HG03064 (cell line): ENCODE measurements around the gene ACOXL.
"Not testable (repeated sequence)": the region's sequence is repeated elsewhere in the genome, so short reads cannot be mapped to it uniquely, and the experiment has no call there.

Experiments used
- ATAC-seq: cut with Tn5 transposase; IDR thresholded peaks from one replicate; pipeline ENCODE4 v1.9.1; 2021; ENCODE audit warnings: low read depth; ENCODE audit not compliant: unreplicated experiment

ACOXL gene

GRCh38 chr2:111082659-111083058, 350.3 kb downstream of the ACOXL start:
- not testable (repeated sequence) for ATAC-seq

- no peak for ATAC-seq
Observed at GRCh38 chr2:111091811-111092211, 359.4 kb downstream of the ACOXL start.

- ATAC-seq: no peak
Observed at GRCh38 chr2:111094691-111095090, 362.3 kb downstream of the ACOXL start.

DNA sequence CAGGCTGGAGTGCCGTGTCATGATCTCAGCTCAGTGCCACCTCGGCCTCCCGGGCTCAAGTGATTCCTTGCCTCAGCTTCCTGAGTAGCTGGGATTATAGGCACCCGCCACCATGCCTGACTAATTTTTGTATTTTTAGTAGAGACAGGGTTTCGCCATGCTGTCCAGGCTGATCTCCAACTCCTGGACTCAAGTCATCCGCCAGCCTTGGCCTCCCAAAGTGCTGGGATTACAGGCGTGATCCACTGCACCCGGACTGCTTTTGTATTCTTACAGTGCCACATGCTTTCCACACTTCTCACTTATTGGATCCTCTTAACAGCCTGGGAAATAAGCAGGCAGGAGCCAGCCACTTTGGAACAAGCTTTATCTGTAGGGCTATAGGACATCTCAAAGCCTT, 363.1 kb downstream of the ACOXL start:
- no peak for ATAC-seq

DNA sequence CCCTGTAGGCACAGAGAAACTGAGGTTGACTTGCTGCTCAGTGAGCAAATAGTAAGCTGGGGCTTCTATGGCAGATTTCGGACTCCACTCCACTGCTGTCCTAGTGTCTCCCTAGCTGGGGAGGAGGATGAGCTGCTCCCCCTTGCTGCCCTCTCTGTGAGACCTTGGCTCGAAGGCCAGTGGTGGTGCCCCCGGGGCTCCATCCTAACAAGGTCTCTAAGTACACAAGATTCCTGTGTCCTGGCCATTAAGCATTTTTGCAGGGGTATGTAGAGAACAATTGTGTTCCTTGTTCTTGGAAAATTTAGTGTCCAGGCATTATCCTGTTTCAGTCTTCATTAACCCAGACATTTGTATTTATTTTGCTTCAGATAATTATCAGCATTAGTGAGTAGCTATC, 367.0 kb downstream of the ACOXL start:
- no peak for ATAC-seq

- no peak for ATAC-seq
Observed at GRCh38 chr2:111100087-111100764, 367.9 kb downstream of the ACOXL start.

DNA sequence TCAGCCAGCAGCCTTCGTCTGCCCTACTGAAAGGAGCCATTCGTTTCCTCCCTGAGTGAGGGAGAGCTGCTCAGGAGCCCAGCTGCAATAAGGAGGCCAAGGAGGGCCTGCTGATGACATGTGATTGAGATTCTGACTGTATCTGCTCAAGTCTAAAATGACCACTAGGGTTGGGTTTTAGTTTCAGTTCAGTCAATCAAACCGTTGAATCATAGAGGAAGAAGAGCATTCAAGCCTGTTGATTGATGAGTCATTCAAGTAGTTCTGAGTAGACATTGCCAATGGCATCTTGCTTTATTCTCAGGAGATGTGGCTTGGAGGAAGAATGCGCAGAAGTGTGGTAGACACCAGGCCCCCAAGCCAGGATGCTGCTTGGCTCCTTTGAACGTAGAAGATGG, 368.4 kb downstream of the ACOXL start:
- no peak for ATAC-seq

- no peak for ATAC-seq
Observed at GRCh38 chr2:111101592-111101991, 369.2 kb downstream of the ACOXL start.

GRCh38 chr2:111102216-111102615, 369.8 kb downstream of the ACOXL start:
- ATAC-seq: no peak

- no peak for ATAC-seq
Observed at GRCh38 chr2:111105926-111106325, 373.6 kb downstream of the ACOXL start.

DNA sequence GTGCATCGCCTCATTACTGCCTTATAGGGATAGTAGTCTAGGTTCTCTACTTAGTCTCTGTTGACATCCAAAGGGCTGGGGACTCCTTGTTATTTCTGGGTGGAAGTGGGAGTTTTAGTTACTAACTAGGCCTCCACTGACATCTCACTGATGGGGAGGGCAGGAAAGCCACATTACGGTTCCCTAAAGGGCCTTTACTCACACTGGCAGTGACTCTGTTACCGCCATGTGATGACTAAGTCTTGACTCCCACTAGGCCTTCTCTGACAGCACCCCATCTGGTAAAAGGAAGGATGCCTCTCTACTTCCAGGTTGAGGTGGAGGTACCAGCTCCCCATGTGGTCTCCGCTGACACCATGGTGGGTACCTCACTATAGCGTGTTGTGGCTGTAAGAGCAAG, 374.3 kb downstream of the ACOXL start:
- ATAC-seq: no peak

GRCh38 chr2:111108745-111109271, 376.4 kb downstream of the ACOXL start:
- ATAC-seq: no peak

DNA sequence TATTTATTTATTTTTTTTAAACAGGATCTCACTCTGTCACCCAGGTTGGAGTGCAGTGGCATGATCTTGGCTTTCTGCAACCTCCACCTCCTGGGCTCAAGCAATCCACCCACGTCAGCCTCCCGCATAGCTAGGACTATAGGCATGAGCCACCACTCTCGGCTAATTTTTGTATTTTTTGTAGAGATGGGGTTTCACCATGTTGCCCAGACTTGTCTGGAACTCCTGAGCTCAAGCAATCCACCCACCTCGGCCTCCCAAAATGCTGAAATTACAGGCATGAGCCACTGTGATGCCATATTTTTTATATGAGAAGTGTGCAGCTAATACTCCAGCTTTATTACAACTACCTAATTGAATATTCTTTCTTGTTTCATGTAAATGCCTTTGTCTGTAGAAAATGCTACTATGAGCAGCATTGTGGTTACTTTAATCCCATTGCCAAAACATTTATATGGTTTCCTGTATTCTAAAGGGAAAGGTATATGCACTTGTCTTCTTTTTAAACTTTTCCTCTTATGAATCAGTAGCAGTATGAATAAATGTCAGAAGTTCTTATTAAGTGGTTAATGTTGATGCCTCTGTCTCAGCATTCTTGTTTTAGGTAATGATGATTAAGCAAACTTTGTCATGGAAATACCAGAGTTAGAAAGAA, 378.9 kb downstream of the ACOXL start:
- no peak for ATAC-seq

GRCh38 chr2:111113838-111114237, 381.5 kb downstream of the ACOXL start:
- ATAC-seq: no peak

DNA sequence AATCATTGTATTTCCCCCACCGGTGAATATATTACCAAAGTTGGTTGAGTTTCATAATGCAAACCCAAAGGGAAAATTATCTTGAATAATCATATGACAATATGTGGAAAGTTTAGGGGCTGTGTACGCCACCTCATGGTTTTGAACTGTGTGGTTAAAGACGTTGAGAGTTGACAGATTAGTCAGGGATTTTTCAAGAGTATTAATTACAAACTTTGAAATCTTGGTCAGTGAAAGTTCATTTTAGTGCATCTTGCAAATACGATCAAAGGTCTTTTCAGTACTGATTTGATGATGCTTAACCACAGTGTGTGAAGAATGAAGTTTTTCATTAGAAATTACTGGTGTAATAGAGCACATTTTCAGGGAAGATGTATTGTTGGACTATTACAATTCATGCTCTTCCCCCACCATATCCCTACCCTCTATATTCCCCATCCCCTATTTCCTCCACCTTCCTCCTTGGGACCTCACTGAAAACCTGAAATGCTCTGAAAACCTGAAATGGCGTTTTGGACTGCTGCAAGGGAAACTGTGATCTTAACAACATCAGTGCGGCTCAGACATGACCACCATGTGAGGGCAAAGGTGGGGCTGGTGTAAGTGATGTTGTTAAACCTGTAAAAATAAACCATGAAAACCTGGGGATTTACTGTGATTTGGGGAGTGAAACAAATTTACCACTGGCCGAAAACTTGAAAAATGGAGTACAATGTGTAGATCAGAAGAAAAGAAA, 383.8 kb downstream of the ACOXL start:
- ATAC-seq: no peak

- no peak for ATAC-seq
Observed at GRCh38 chr2:111116843-111117597, 384.6 kb downstream of the ACOXL start.

- no peak for ATAC-seq
Observed at GRCh38 chr2:111117598-111118480, 385.5 kb downstream of the ACOXL start.

- no peak for ATAC-seq
Observed at GRCh38 chr2:111118481-111118980, 386.2 kb downstream of the ACOXL start.

GRCh38 chr2:111118981-111119821, 386.8 kb downstream of the ACOXL start:
- no peak for ATAC-seq
